ENCODE data around the gene TESMIN. TPM values are rescaled to one million over a fixed set of nuclear protein-coding genes. Genes with fewer than 3 reads are reported as not detected.

TESMIN gene
- total and polyA plus RNA-seq, 2 of the 4 experiments (the other 2 are of a cell fraction): 0.90 to 2.2 TPM

DNA sequence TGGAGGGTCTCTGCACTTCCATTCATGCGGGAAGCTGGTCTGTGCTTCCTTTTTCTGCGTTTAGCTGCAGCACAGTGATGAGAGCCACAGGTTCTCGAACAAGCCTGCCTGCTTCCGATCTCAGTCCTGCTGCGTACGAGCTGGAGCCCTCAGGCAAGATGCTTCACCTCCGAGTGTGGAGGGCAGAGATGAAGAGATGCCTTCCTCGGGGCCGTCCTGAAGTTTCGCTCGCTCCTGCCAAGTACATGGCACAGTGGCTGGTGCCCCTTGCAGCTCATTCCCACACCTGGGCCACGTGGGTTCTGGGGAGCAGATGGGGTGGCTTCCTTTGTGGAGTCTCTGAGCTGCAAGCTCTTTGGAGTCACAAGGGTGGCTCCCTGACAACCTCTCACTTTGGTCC, 19.5 kb upstream of the TESMIN start:
- ATAC-seq (ENCODE audit: low read depth) (no peak), DNase-seq (no peak)
- H3K4me1 ChIP-seq (ENCODE audit: control insufficient read depth, insufficient read depth, low read length): peaks cover 2% of the 10 kb centered on the region; the same call in 1 of the 2 replicates
- H3K27me3 ChIP-seq (ENCODE audit: control insufficient read depth, insufficient read depth, low read length): no peaks in the 10 kb centered on the region
- BruUV-seq (replicated peaks): no TSS peak
- ChIA-PET CTCF (no interaction called here), POLR2A (ENCODE audit: unreplicated experiment) (no interaction called here)
- no peak overlapping the region for H4K91ac ChIP-seq (ENCODE audit: insufficient read depth, low read depth, low read length)
- H3K18ac ChIP-seq (ENCODE audit: low read depth, low read length): no peak overlapping the region
- no peaks in the 10 kb centered on the region for H3K9me1 ChIP-seq (ENCODE audit: insufficient read depth, low read length)
- no peak overlapping the region for H4K5ac ChIP-seq (ENCODE audit: low read depth, low read length)
- dilution Hi-C loops (cut with HindIII; ENCODE audit: low sequenced_read_pairs, unreplicated experiment) (no loop called here), intact Hi-C loops (cut with micrococcal nuclease) (no loop called here), in situ Hi-C loops (cut with MboI; ENCODE audit: low sequenced_read_pairs) (no loop called here)
- no peak overlapping the region for H3K27ac ChIP-seq (ENCODE audit: insufficient read depth, low read length)
- H3K36me3 ChIP-seq (ENCODE audit: control insufficient read depth, insufficient read depth, low read length): peaks cover 58% of the 10 kb centered on the region
- H4K8ac ChIP-seq (ENCODE audit: low read depth in 2 of 2, low read length in 2 of 2): no peak overlapping the region
- H3K79me1 ChIP-seq (ENCODE audit: low read depth in 1 of 2, low read length in 2 of 2): no peaks in the 10 kb centered on the region
- H2BK120ac ChIP-seq (ENCODE audit: low read depth, low read length): no peak overlapping the region
- H3K14ac ChIP-seq (replicated peaks; ENCODE audit: low read depth, low read length): no peak overlapping the region
- no peak overlapping the region for H3K4me3 ChIP-seq (ENCODE audit: insufficient read depth, low read depth, low read length)
- H3K56ac ChIP-seq (ENCODE audit: extremely low read depth, insufficient read depth, low read length): no peak overlapping the region
- H3K4me2 ChIP-seq (ENCODE audit: low read depth, low read length): no peak overlapping the region
- H3K23ac ChIP-seq (ENCODE audit: low read depth, low read length): no peak overlapping the region
- no peaks in the 10 kb centered on the region for H3K9me3 ChIP-seq (ENCODE audit: control insufficient read depth, insufficient read depth, low read length)
- H2AK9ac ChIP-seq (replicated peaks; ENCODE audit: low read depth, low read length, poor library complexity): no peak overlapping the region
- 90% methylated on average over 5 of the region's 12 CpGs; no CpG with 5 or more reads in 1 of the 2 experiments for WGBS, 2 experiments (ENCODE audit: extremely low coverage in 2 of 2, insufficient read length in 1 of 2)
- H3K9ac ChIP-seq (ENCODE audit: low read depth, low read length): no peak overlapping the region
- no peak overlapping the region for H2AK5ac ChIP-seq (ENCODE audit: low read depth, low read length)
- H2AFZ ChIP-seq (replicated peaks; ENCODE audit: low read length, poor library complexity): no peak overlapping the region
- no peak overlapping the region for H2BK20ac ChIP-seq (ENCODE audit: low read depth, low read length)
- H3K4ac ChIP-seq (ENCODE audit: low read depth, low read length): no peak overlapping the region
- no peaks in the 10 kb centered on the region for H4K20me1 ChIP-seq (ENCODE audit: insufficient read depth, low read length)
- no peak for TF ChIP-seq CTCF (conservative IDR thresholded peaks at IDR 0.05; ENCODE audit: low read depth, low read length)
- TF ChIP-seq RAD21 (IDR thresholded peaks at IDR 0.05; ENCODE audit: low read length): no peak
- no peak for TF ChIP-seq SMC3 (IDR thresholded peaks at IDR 0.05; ENCODE audit: low read depth, low read length)
- TF ChIP-seq POLR2A (IDR thresholded peaks at IDR 0.05; ENCODE audit: low read depth, low read length): no peak
- no peak for TF ChIP-seq CHD1 (IDR thresholded peaks at IDR 0.05; ENCODE audit: low read depth, low read length)
- TF ChIP-seq, protein P1, sequence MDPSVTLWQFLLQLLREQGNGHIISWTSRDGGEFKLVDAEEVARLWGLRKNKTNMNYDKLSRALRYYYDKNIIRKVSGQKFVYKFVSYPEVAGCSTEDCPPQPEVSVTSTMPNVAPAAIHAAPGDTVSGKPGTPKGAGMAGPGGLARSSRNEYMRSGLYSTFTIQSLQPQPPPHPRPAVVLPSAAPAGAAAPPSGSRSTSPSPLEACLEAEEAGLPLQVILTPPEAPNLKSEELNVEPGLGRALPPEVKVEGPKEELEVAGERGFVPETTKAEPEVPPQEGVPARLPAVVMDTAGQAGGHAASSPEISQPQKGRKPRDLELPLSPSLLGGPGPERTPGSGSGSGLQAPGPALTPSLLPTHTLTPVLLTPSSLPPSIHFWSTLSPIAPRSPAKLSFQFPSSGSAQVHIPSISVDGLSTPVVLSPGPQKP (IDR thresholded peaks at IDR 0.05; ENCODE audit: borderline replicate concordance, low read depth, low read length): no peak
- TF ChIP-seq, protein P2, sequence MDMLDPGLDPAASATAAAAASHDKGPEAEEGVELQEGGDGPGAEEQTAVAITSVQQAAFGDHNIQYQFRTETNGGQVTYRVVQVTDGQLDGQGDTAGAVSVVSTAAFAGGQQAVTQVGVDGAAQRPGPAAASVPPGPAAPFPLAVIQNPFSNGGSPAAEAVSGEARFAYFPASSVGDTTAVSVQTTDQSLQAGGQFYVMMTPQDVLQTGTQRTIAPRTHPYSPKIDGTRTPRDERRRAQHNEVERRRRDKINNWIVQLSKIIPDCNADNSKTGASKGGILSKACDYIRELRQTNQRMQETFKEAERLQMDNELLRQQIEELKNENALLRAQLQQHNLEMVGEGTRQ (IDR thresholded peaks at IDR 0.05; ENCODE audit: low read depth, low read length): no peak
- TF ChIP-seq NFE2L2 (IDR thresholded peaks at IDR 0.05; ENCODE audit: low read depth, low read length): no peak
- TF ChIP-seq FOS (IDR thresholded peaks at IDR 0.05; ENCODE audit: low read depth, low read length): no peak
- TF ChIP-seq MAFK (IDR thresholded peaks at IDR 0.05; ENCODE audit: low read depth, low read length): no peak
- no peak for TF ChIP-seq RFX5 (IDR thresholded peaks at IDR 0.05; ENCODE audit: low read depth, low read length)
- no peak for TF ChIP-seq CEBPB (IDR thresholded peaks at IDR 0.05; ENCODE audit: low read depth, low read length)
- TF ChIP-seq MXI1 (IDR thresholded peaks at IDR 0.05; ENCODE audit: borderline replicate concordance, low read depth, low read length): no peak
- no peak for TF ChIP-seq BHLHE40 (IDR thresholded peaks at IDR 0.05; ENCODE audit: low read depth, low read length)
- no peak overlapping the region for H2BK5ac ChIP-seq (ENCODE audit: low read depth, low read length, poor library complexity, severe bottlenecking)
- H2BK15ac ChIP-seq (ENCODE audit: low read depth, low read length): no peak overlapping the region

All from IMR-90 (cell line).